Loucy (cell line): ENCODE results near the gene SPATA20.

ENCODE experiments used
- H2AFZ ChIP-seq: fragments of 200-600 bp; sonication (generic); 2 replicates; pipeline ENCODE4 v1.6.0; 2016; ENCODE audit warnings: antibody characterized with exemption, mild to moderate bottlenecking, low read length, moderate library complexity
- H3F3A ChIP-seq: fragments of 200-600 bp; 2 replicates; pipeline ENCODE4 v1.6.0; 2016; ENCODE audit warnings: antibody characterized with exemption, low read depth, mild to moderate bottlenecking
- H3K27me3 ChIP-seq: fragments of 200-600 bp; sonication (generic); 2 replicates; pipeline ENCODE4 v1.6.1; 2014; ENCODE audit warnings: low read length, mild to moderate bottlenecking; ENCODE audit not compliant: insufficient read depth, poor library complexity, severe bottlenecking
- H3K36me3 ChIP-seq: fragments of 200-600 bp; sonication (generic); 2 replicates; pipeline ENCODE4 v1.6.1; 2016; ENCODE audit warnings: low read length; ENCODE audit not compliant: insufficient read depth
- H3K4me1 ChIP-seq: fragments of 200-600 bp; sonication (generic); 2 replicates; pipeline ENCODE4 v1.5.1; 2014; ENCODE audit warnings: low read length, mild to moderate bottlenecking; ENCODE audit not compliant: insufficient read depth, poor library complexity, severe bottlenecking
- H3K4me2 ChIP-seq: fragments of 200-600 bp; sonication (generic); 2 replicates; pipeline ENCODE4 v1.6.0; 2014; ENCODE audit warnings: antibody characterized with exemption, low read length, low read depth, mild to moderate bottlenecking; ENCODE audit not compliant: poor library complexity, severe bottlenecking
- H3K4me3 ChIP-seq: fragments of 200-600 bp; sonication (generic); 2 replicates; pipeline ENCODE4 v1.5.1; 2014; ENCODE audit warnings: low read length, mild to moderate bottlenecking, mixed read lengths; ENCODE audit not compliant: poor library complexity, severe bottlenecking
- H3K79me2 ChIP-seq: fragments of 200-600 bp; sonication (generic); 2 replicates; pipeline ENCODE4 v1.6.1; 2014; ENCODE audit warnings: low read length; ENCODE audit not compliant: insufficient read depth
- H3K9ac ChIP-seq: fragments of 200-600 bp; sonication (generic); 2 replicates; pipeline ENCODE4 v1.6.0; 2014; ENCODE audit warnings: mild to moderate bottlenecking, low read depth, low read length, moderate library complexity; ENCODE audit not compliant: poor library complexity, severe bottlenecking
- H3K9me2 ChIP-seq: fragments of 200-600 bp; sonication (generic); replicated peaks from 2 replicates; pipeline ENCODE4 v1.6.1; 2016; ENCODE audit warnings: low read depth, low read length, mixed read lengths
- H3K9me3 ChIP-seq: fragments of 200-600 bp; sonication (generic); 2 replicates; pipeline ENCODE4 v1.6.1; 2014; ENCODE audit warnings: mild to moderate bottlenecking, antibody characterized with exemption, low read length, low read depth; ENCODE audit not compliant: insufficient read depth
- H4K20me1 ChIP-seq: fragments of 200-600 bp; sonication (generic); 2 replicates; pipeline ENCODE4 v1.6.0; 2014; ENCODE audit warnings: antibody characterized with exemption, low read length, mild to moderate bottlenecking; ENCODE audit not compliant: insufficient read depth, poor library complexity, severe bottlenecking
- EZH2phosphoT487 ChIP-seq: fragments of 200-600 bp; IDR thresholded peaks from 2 replicates; pipeline ENCODE4 v1.6.1; 2018; ENCODE audit warnings: antibody characterized with exemption, mild to moderate bottlenecking, moderate library complexity, borderline replicate concordance
- TF ChIP-seq, protein P1 (sequence below): fragments of 200-600 bp; sonication (generic); conservative IDR thresholded peaks from 2 replicates; pipeline ENCODE4 v1.5.1; 2014; ENCODE audit warnings: mild to moderate bottlenecking, antibody characterized with exemption, low read length

Gene SPATA20

DNA sequence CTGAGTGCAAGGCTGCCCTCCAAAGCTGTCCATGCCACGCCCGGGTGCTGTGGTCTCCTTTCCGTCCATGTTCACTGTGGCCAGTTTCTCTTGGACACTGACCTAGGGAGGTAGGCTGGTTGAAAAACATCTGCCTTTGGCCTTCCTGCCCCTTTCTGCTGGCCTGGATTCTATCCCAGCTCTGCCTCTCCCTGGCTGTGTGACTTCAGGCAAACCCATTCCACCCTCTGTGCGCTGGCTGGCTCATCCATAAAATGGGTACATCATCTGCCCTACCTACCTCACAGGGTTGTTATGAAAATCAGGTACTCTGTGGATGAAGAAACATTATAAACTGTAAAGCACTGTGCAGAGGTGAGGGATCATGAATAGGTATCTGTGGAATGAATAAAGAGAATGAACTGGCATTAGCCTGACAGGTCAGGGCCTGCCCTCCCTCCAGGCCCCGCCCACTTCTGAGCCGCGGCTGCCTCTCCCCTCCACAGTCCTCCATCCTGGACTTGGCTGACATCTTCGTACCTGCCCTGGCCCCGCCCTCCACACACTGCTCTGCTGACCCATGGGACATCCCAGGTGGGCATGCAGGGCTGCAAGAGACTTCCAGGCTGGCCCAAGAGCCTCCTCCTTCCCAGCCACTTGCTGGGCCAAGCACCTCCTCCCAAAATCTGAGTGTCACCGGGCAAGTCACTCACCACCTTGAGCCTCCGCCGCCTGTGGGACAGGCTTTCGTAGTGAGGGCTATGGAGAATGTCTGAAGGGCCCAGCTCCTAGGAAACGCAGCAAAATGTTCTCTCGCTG is 7.0 kb upstream of the SPATA20 start:
- Histone ChIP-seq H3K9ac (no peak overlapping the region), H2AFZ (no peak overlapping the region), H3K9me3 (no peaks in the 10 kb centered on the region), H4K20me1 (no peaks in the 10 kb centered on the region), H3F3A (no peaks in the 10 kb centered on the region), H3K4me3 (no peak overlapping the region), H3K27me3 (no peaks in the 10 kb centered on the region), H3K79me2 (no peaks in the 10 kb centered on the region), H3K36me3 (no peaks in the 10 kb centered on the region), H3K4me2 (no peak overlapping the region), H3K4me1 (peaks cover 17% of the 10 kb centered on the region), H3K9me2 (no peaks in the 10 kb centered on the region)
- TF ChIP-seq, protein P1, sequence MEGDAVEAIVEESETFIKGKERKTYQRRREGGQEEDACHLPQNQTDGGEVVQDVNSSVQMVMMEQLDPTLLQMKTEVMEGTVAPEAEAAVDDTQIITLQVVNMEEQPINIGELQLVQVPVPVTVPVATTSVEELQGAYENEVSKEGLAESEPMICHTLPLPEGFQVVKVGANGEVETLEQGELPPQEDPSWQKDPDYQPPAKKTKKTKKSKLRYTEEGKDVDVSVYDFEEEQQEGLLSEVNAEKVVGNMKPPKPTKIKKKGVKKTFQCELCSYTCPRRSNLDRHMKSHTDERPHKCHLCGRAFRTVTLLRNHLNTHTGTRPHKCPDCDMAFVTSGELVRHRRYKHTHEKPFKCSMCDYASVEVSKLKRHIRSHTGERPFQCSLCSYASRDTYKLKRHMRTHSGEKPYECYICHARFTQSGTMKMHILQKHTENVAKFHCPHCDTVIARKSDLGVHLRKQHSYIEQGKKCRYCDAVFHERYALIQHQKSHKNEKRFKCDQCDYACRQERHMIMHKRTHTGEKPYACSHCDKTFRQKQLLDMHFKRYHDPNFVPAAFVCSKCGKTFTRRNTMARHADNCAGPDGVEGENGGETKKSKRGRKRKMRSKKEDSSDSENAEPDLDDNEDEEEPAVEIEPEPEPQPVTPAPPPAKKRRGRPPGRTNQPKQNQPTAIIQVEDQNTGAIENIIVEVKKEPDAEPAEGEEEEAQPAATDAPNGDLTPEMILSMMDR = no peak
- TF ChIP-seq EZH2phosphoT487 = no peak

DNA sequence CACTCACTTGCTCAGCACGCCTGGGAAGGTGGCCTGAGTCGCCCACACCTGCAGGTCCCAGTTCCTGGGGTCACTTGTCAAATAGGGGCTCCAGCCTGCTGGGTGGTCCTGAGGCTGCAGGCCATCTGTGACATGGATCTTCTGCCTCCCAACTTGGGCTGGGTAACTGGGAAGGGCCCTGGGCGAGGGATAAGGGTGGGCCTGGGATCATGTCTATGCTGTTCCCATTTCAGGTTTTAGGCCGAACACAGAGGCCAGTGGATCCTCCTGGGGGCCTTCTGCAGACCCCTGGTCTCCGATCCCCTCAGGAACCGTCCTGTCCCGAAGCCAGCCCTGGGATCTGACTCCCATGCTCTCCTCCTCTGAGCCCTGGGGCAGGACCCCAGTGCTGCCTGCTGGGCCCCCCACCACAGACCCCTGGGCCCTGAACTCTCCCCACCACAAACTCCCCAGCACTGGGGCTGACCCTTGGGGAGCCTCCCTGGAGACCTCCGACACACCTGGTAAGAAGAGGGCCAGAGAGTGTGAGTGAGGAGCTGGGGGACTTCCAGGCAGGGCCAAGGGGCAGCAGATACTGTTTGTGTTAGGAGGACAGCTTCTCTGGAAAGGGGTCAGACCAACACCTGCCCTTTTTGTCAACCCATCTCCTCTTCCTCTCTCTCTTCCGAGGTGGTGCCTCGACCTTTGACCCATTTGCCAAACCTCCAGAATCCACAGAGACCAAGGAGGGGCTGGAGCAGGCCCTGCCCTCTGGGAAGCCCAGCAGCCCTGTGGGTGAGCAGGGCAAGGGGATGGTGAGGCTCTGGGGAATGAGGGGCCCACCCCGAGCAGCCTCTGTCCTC is 6.2 kb upstream of the SPATA20 start:
- TF ChIP-seq, protein P1 = no peak
- TF ChIP-seq EZH2phosphoT487 = no peak
- H3K36me3 ChIP-seq = no peaks in the 10 kb centered on the region
- H3K4me1 ChIP-seq = peaks cover 17% of the 10 kb centered on the region
- peak overlapping the region; percentile 87 for H3K4me2 ChIP-seq
- H3K9me2 ChIP-seq = no peaks in the 10 kb centered on the region
- H3K27me3 ChIP-seq = no peaks in the 10 kb centered on the region
- H3F3A ChIP-seq = no peaks in the 10 kb centered on the region
- no peaks in the 10 kb centered on the region for H3K79me2 ChIP-seq
- H3K9me3 ChIP-seq = no peaks in the 10 kb centered on the region
- peak overlapping the region; percentile 89; the same call in 1 of the 2 replicates for H2AFZ ChIP-seq
- H3K4me3 ChIP-seq = peak overlapping the region; percentile 75
- H3K9ac ChIP-seq = peak overlapping the region; percentile 68
- H4K20me1 ChIP-seq = no peaks in the 10 kb centered on the region

DNA sequence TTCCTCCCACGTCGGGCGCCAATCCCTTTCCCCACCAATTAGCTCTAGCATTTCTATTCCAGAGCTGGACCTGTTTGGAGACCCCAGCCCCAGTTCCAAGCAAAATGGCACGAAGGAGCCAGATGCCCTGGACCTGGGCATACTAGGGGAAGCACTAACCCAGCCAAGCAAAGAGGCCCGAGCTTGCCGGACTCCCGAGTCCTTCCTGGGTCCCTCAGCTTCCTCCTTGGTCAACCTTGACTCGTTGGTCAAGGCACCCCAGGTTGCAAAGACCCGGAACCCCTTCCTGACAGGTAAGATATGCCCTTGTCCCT is 5.6 kb upstream of the SPATA20 start:
- no peaks in the 10 kb centered on the region for H3K79me2 ChIP-seq
- H3F3A ChIP-seq = no peaks in the 10 kb centered on the region
- no peak for TF ChIP-seq EZH2phosphoT487
- TF ChIP-seq, protein P1 = no peak
- H3K4me2 ChIP-seq = peak overlapping the region; percentile 87
- peak overlapping the region; percentile 75 for H3K4me3 ChIP-seq
- H3K36me3 ChIP-seq = no peaks in the 10 kb centered on the region
- H3K4me1 ChIP-seq = peaks cover 17% of the 10 kb centered on the region
- H4K20me1 ChIP-seq = no peaks in the 10 kb centered on the region
- H3K9ac ChIP-seq = peak overlapping the region; percentile 68
- H3K9me2 ChIP-seq = no peaks in the 10 kb centered on the region
- H3K9me3 ChIP-seq = no peaks in the 10 kb centered on the region
- no peaks in the 10 kb centered on the region for H3K27me3 ChIP-seq
- H2AFZ ChIP-seq = peak overlapping the region; percentile 89
